CD4-positive, alpha-beta T cell (primary cell): ENCODE results near the gene TRMU. TPM values are rescaled to one million over a fixed set of nuclear protein-coding genes. Genes with fewer than 3 reads are reported as not detected.
"Not testable (repeated sequence)": the region's sequence is repeated elsewhere in the genome, so short reads cannot be mapped to it uniquely, and the experiment has no call there.

ENCODE experiments used
- ATAC-seq: fragments of 200-7000 bp; cut with Tn5 transposase; one replicate; pipeline ENCODE4 v1.10.0; 2022; ENCODE audit warnings: mild to moderate bottlenecking; ENCODE audit not compliant: poor library complexity
- CTCF ChIA-PET: fragments of 350-600 bp; sonication (Branson Sonifier 250); formaldehyde crosslinking; loops from one replicate; lab custom pipeline; 2021; ENCODE audit warnings: antibody characterized with exemption, inconsistent platforms; lab: Charles Lee
- POLR2A ChIA-PET: fragments of 350-600 bp; sonication (Branson Sonifier 250); formaldehyde crosslinking; loops from one replicate; lab custom pipeline; 2021; ENCODE audit warnings: antibody characterized with exemption, inconsistent platforms; lab: Charles Lee
- DNase-seq, 14 experiments: peaks; one replicate each; pipeline ENCODE4 v3.0.0-alpha.2; 2013 to 2020; ENCODE audit warnings: mixed read lengths in 2 of 14
- H3K27ac ChIP-seq, 2 donors: one replicate each; pipeline versions ENCODE4 v1.5.1 to v1.7.0; 2013; ENCODE audit warnings: low read length in 2 of 2, low read depth in 1 of 2, mild to moderate bottlenecking in 1 of 2
- H3K27me3 ChIP-seq, 2 experiments: 1 replicate in 1 of 2; 2 replicates in 1 of 2; pipeline versions ENCODE4 v1.6.1 to v1.7.0; 2013; ENCODE audit warnings: low read length in 2 of 2, control low read depth in 1 of 2, mild to moderate bottlenecking in 1 of 2, moderate library complexity in 1 of 2; ENCODE audit not compliant: insufficient read depth in 2 of 2, control insufficient read depth in 1 of 2
- H3K36me3 ChIP-seq: one replicate; pipeline ENCODE4 v1.6.1; 2013; ENCODE audit warnings: low read length, control low read depth; ENCODE audit not compliant: insufficient read depth
- H3K4me1 ChIP-seq: one replicate; pipeline ENCODE4 v1.6.1; 2013; ENCODE audit warnings: low read length, control low read depth; ENCODE audit not compliant: insufficient read depth
- H3K4me3 ChIP-seq: one replicate; pipeline ENCODE4 v1.5.1; 2013; ENCODE audit warnings: mild to moderate bottlenecking, low read length, moderate library complexity
- H3K9me3 ChIP-seq, 2 experiments: 1 replicate in 1 of 2; 2 replicates in 1 of 2; pipeline versions ENCODE4 v1.6.1 to v1.7.0; 2013; ENCODE audit warnings: low read length in 2 of 2, mild to moderate bottlenecking in 2 of 2, control low read depth in 1 of 2, moderate library complexity in 1 of 2; ENCODE audit not compliant: control insufficient read depth in 1 of 2, insufficient read depth in 1 of 2
- H3K27ac Mint-ChIP-seq: one replicate; pipeline ENCODE4 v1.8.0; 2020; ENCODE audit warnings: mixed read lengths
- H3K27me3 Mint-ChIP-seq: one replicate; pipeline ENCODE4 v1.8.0; 2021; ENCODE audit warnings: mixed read lengths
- H3K36me3 Mint-ChIP-seq: one replicate; pipeline ENCODE4 v1.8.0; 2021; ENCODE audit warnings: low read depth, mixed read lengths
- H3K4me1 Mint-ChIP-seq: one replicate; pipeline ENCODE4 v1.8.0; 2021; ENCODE audit warnings: low read depth, mixed read lengths
- H3K4me3 Mint-ChIP-seq: one replicate; pipeline ENCODE4 v1.8.0; 2020; ENCODE audit warnings: mild to moderate bottlenecking, mixed read lengths
- H3K9me3 Mint-ChIP-seq: one replicate; pipeline ENCODE4 v1.8.0; 2020; ENCODE audit warnings: mixed read lengths
- intact Hi-C, 2 experiments: fragments of 100-400 bp; cut with DNase I in 1 of 2; cut with micrococcal nuclease in 1 of 2; formaldehyde crosslinking; loops; one replicate each; pipeline versions ENCODE4 v1.15.1 to v1.9.0; 2023 to 2025; cut with DNase I, micrococcal nuclease
- total RNA-seq, 174 experiments: library from RNA in 2 of 174; stranded (reverse) in 2 of 174; gene quantifications; one replicate each; pipeline ENCODE4 v1.2.3 and lab custom pipeline; 2021 to 2026
- TF ChIP-seq, protein P1 (sequence below): fragments of 200-600 bp; IDR thresholded peaks from one replicate; pipeline ENCODE4 v1.8.0; 2022; ENCODE audit warnings: antibody characterized with exemption, mild to moderate bottlenecking

TRMU gene
- total RNA-seq, 2 experiments from 2014 or later = 65.2 to 65.4 TPM

- Histone ChIP-seq H3K4me1 (no peaks in the 10 kb centered on the region), H3K36me3 (no peaks in the 10 kb centered on the region), H3K9me3 (no peaks in the 10 kb centered on the region), H3K27ac (no peak overlapping the region), H3K4me3 (no peak overlapping the region), H3K27me3 (no peaks in the 10 kb centered on the region)
- TF ChIP-seq, protein P1, sequence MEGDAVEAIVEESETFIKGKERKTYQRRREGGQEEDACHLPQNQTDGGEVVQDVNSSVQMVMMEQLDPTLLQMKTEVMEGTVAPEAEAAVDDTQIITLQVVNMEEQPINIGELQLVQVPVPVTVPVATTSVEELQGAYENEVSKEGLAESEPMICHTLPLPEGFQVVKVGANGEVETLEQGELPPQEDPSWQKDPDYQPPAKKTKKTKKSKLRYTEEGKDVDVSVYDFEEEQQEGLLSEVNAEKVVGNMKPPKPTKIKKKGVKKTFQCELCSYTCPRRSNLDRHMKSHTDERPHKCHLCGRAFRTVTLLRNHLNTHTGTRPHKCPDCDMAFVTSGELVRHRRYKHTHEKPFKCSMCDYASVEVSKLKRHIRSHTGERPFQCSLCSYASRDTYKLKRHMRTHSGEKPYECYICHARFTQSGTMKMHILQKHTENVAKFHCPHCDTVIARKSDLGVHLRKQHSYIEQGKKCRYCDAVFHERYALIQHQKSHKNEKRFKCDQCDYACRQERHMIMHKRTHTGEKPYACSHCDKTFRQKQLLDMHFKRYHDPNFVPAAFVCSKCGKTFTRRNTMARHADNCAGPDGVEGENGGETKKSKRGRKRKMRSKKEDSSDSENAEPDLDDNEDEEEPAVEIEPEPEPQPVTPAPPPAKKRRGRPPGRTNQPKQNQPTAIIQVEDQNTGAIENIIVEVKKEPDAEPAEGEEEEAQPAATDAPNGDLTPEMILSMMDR = no peak
- DNase-seq (no peak), ATAC-seq (no peak)
- no peaks in the 10 kb centered on the region for H3K4me1 Mint-ChIP-seq
- H3K36me3 Mint-ChIP-seq = no peaks in the 10 kb centered on the region
- no peak overlapping the region for H3K4me3 Mint-ChIP-seq
- intact Hi-C loops = loop anchor here (5.0 kb wide), 2 partner anchors 305 to 315 kb away; no protein-coding TSS in a partner anchor
- POLR2A ChIA-PET = no interaction called here
- no peak overlapping the region for H3K27ac Mint-ChIP-seq
- no peaks in the 10 kb centered on the region for H3K27me3 Mint-ChIP-seq
- CTCF ChIA-PET = interaction anchor here (1.4 kb wide), 1 partner anchor 190 kb away, joined by 3 read pairs; no protein-coding TSS in a partner anchor
- no peaks in the 10 kb centered on the region for H3K9me3 Mint-ChIP-seq
Observed at GRCh38 chr22:46312056-46312455, 23.5 kb upstream of the TRMU start.

DNA sequence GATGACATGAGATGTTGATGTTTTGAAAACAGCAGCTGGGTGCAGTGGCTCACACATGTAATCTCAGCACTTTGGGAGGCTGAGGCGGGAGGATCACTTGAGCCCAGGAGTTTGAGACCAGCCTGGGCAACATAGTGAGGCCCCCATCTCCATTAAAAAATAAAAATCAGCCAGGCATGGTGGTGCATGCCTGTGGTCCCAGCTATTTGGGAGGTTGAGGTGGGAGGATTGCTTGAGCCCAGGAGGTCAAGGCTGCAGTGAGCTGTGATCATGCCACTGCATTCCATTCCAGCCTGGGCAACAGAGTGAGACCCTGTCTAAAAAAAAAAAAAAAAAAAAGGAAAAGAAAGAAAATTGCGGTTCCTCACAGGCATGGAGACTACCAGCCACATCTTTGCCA lies 22.7 kb upstream of the TRMU start:
- H3K27me3 Mint-ChIP-seq, H3K4me3 Mint-ChIP-seq, H3K36me3 Mint-ChIP-seq, H3K9me3 ChIP-seq, H3K9me3 Mint-ChIP-seq, H3K27me3 ChIP-seq, H3K27ac ChIP-seq, DNase-seq, H3K36me3 ChIP-seq, H3K4me1 Mint-ChIP-seq, ATAC-seq, H3K4me3 ChIP-seq, POLR2A ChIA-PET, H3K4me1 ChIP-seq, H3K27ac Mint-ChIP-seq: not testable (repeated sequence)
- CTCF ChIA-PET = interaction anchor here (1.0 to 1.4 kb wide), 2 partner anchors 191 to 196 kb away, joined by 3 to 5 read pairs; no protein-coding TSS in a partner anchor
- intact Hi-C loops = loop anchor here (5.0 kb wide), 2 partner anchors 306 to 316 kb away; no protein-coding TSS in a partner anchor

DNA sequence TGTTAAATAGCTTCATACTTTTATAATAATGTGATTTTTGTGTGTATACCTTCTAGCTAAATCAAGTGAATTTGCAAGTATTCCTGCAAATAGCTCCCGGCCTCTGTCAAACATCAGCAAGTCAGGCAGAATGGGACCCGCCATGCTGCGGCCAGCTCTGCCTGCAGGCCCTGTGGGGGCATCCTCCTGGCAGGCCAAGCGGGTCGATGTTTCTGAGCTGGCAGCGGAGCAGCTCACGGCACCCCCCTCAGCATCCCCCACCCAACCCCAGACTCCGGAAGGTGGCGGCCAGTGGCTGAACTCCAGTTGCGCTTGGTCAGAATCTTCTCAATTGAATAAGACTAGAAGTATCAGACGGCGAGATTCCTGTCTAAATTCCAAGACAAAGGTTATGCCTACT lies 19.5 kb upstream of the TRMU start:
- no peaks in the 10 kb centered on the region for H3K36me3 Mint-ChIP-seq

More for the DNA sequence above, 19.5 kb upstream of the TRMU start:
- no peaks in the 10 kb centered on the region for H3K9me3 Mint-ChIP-seq
- CTCF ChIA-PET = interaction anchor here (1.0 to 1.2 kb wide), 2 partner anchors 194 to 310 kb away, joined by 3 read pairs; no protein-coding TSS in a partner anchor
- POLR2A ChIA-PET = no interaction called here
- ATAC-seq = no peak
- DNase-seq = no peak
- Histone ChIP-seq H3K4me3 (no peak overlapping the region), H3K9me3 (no peaks in the 10 kb centered on the region), H3K4me1 (no peaks in the 10 kb centered on the region), H3K27ac (no peak overlapping the region), H3K27me3 (no peaks in the 10 kb centered on the region), H3K36me3 (no peaks in the 10 kb centered on the region)
- H3K27me3 Mint-ChIP-seq = no peaks in the 10 kb centered on the region
- no peak overlapping the region for H3K27ac Mint-ChIP-seq
- intact Hi-C loops = no loop called here
- TF ChIP-seq, protein P1 = no peak
- no peaks in the 10 kb centered on the region for H3K4me1 Mint-ChIP-seq
- H3K4me3 Mint-ChIP-seq = no peak overlapping the region
